Measurements from ENCODE around the gene VPREB3. TPM values are rescaled to one million over a fixed set of nuclear protein-coding genes. Genes with fewer than 3 reads are reported as not detected.

The VPREB3 gene
- total RNA-seq, 1 experiment from 2014 or later = 2.4 TPM

DNA sequence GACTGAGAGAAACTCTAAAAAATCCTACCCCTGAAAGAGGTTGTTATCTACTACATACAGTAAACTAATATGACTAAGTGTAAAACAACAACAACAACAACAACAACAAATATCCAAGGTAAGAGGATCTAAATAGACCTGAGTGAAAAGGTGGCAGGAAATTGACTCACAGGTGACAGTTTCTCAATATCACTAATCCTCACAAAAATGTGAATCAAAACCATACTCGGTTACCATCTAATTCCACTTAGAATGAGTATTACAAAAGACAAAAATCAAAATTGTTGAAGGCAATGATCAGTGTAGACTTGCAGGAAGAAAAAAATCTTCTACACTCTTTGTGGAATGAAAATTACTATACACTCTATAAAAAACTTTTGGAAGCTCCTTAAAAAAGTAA is 46.0 kb downstream of the VPREB3 start:
- Histone ChIP-seq H2AFZ (ENCODE audit: low read depth, low read length, poor library complexity, severe bottlenecking) (no peak overlapping the region), H3K27me3 (ENCODE audit: insufficient read depth, low read length) (no peaks in the 10 kb centered on the region), H3K4me2 (ENCODE audit: low read length) (no peak overlapping the region), H3K27ac (ENCODE audit: low read depth, low read length) (no peak overlapping the region), H3K4me1 (ENCODE audit: control insufficient read depth in 1 of 2, insufficient read depth in 2 of 2, low read length in 2 of 2) (no peaks in the 10 kb centered on the region), H3K9me2 (ENCODE audit: insufficient read depth) (no peaks in the 10 kb centered on the region), H4K20me1 (ENCODE audit: insufficient read depth) (0 out of 2 replicates have a peak, but pooled peaks cover 3% of the 10 kb centered on the region), H3K9me3 (ENCODE audit: control insufficient read depth in 1 of 2, insufficient read depth in 1 of 2, low read depth in 1 of 2, low read length in 2 of 2) (no peaks in the 10 kb centered on the region), H3K4me3 (replicated peaks in 1 of 2; ENCODE audit: low read depth in 1 of 2, low read length in 2 of 2) (no peak overlapping the region), H3K36me3 (ENCODE audit: control insufficient read depth in 1 of 2, insufficient read depth in 2 of 2, low read length in 2 of 2) (peaks cover 66 to 72% of the 10 kb centered on the region in 2 experiments; a peak in 3 of 4 replicates), H3K9ac (ENCODE audit: low read length) (no peak overlapping the region), H3K79me2 (ENCODE audit: insufficient read depth, low read length) (peaks cover 25% of the 10 kb centered on the region)
- POLR2A ChIA-PET = interaction anchor here (0.6 kb wide), 1 partner anchor 1229 kb away, joined by 4 read pairs; no protein-coding TSS in a partner anchor
- intact Hi-C loops (cut with micrococcal nuclease) = no loop called here
- RAD21 ChIA-PET (ENCODE audit: low non-redundant PET in 1 of 2, low total read pairs in 2 of 2, uncharacterized antibody in 2 of 2, unreplicated experiment in 2 of 2) = no interaction called here
- TF ChIP-seq ZNF274 (IDR thresholded peaks at IDR 0.05; ENCODE audit: low read depth, low read length) = no peak
- TF ChIP-seq, protein P1, sequence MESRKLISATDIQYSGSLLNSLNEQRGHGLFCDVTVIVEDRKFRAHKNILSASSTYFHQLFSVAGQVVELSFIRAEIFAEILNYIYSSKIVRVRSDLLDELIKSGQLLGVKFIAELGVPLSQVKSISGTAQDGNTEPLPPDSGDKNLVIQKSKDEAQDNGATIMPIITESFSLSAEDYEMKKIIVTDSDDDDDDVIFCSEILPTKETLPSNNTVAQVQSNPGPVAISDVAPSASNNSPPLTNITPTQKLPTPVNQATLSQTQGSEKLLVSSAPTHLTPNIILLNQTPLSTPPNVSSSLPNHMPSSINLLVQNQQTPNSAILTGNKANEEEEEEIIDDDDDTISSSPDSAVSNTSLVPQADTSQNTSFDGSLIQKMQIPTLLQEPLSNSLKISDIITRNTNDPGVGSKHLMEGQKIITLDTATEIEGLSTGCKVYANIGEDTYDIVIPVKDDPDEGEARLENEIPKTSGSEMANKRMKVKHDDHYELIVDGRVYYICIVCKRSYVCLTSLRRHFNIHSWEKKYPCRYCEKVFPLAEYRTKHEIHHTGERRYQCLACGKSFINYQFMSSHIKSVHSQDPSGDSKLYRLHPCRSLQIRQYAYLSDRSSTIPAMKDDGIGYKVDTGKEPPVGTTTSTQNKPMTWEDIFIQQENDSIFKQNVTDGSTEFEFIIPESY (IDR thresholded peaks at IDR 0.05; ENCODE audit: extremely low read depth, insufficient replicate concordance, low read length) = no peak
- TF ChIP-seq TCF7L2 (IDR thresholded peaks at IDR 0.05; ENCODE audit: borderline replicate concordance, extremely low read depth, insufficient read depth, insufficient read length) = no peak
- BruUV-seq (replicated peaks) = no TSS peak
- ATAC-seq (no peak), DNase-seq (ENCODE audit: low read depth, low spot score) (no peak)
- CTCF ChIA-PET = no interaction called here

DNA sequence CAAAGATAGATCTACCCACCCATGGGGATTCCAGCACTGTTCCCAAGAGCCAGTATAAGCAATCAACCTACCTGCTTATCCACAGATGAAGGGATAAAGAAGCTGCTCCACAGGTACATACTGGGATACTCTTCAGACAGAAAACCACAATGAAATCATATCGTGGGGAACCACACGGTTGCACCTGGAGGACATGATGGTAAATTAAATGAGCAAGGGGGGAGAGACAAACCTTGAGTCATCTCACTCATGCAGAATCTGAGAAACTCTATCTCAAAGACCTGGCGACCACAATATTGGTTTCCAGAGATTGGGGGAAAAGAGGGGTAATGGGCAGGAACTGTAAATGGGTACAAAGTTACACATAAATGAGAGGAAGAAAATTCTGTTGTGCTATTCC is 48.9 kb downstream of the VPREB3 start:
- Histone ChIP-seq H3K4me2 (ENCODE audit: low read length) (no peak overlapping the region), H3K36me3 (ENCODE audit: control insufficient read depth in 1 of 2, insufficient read depth in 2 of 2, low read length in 2 of 2) (peaks cover 48 to 56% of the 10 kb centered on the region in 2 experiments; a peak in 3 of 4 replicates), H3K79me2 (ENCODE audit: insufficient read depth, low read length) (peaks cover 50% of the 10 kb centered on the region), H3K9me2 (ENCODE audit: insufficient read depth) (no peaks in the 10 kb centered on the region), H3K27me3 (ENCODE audit: insufficient read depth, low read length) (no peaks in the 10 kb centered on the region), H3K4me1 (ENCODE audit: control insufficient read depth in 1 of 2, insufficient read depth in 2 of 2, low read length in 2 of 2) (no peaks in the 10 kb centered on the region), H4K20me1 (ENCODE audit: insufficient read depth) (0 out of 2 replicates have a peak, but pooled peaks cover 3% of the 10 kb centered on the region), H3K4me3 (replicated peaks in 1 of 2; ENCODE audit: low read depth in 1 of 2, low read length in 2 of 2) (no peak overlapping the region), H3K9ac (ENCODE audit: low read length) (no peak overlapping the region), H3K27ac (ENCODE audit: low read depth, low read length) (no peak overlapping the region), H3K9me3 (ENCODE audit: control insufficient read depth in 1 of 2, insufficient read depth in 1 of 2, low read depth in 1 of 2, low read length in 2 of 2) (no peaks in the 10 kb centered on the region), H2AFZ (ENCODE audit: low read depth, low read length, poor library complexity, severe bottlenecking) (no peak overlapping the region)
- DNase-seq (ENCODE audit: low read depth, low spot score) (no peak), ATAC-seq (no peak)
- no TSS peak for BruUV-seq (replicated peaks)
- POLR2A ChIA-PET = no interaction called here
- TF ChIP-seq, protein P1 (IDR thresholded peaks at IDR 0.05; ENCODE audit: extremely low read depth, insufficient replicate concordance, low read length) = no peak
- no peak for TF ChIP-seq TCF7L2 (IDR thresholded peaks at IDR 0.05; ENCODE audit: borderline replicate concordance, extremely low read depth, insufficient read depth, insufficient read length)
- TF ChIP-seq ELF1 (IDR thresholded peaks at IDR 0.05; ENCODE audit: borderline replicate concordance, low read depth) = no peak
- no peak for TF ChIP-seq JUND (IDR thresholded peaks at IDR 0.05)
- no peak for TF ChIP-seq POLR2A (IDR thresholded peaks at IDR 0.05; ENCODE audit: borderline replicate concordance, extremely low read depth, insufficient read depth, insufficient read length)
- no peak for TF ChIP-seq RAD21 (IDR thresholded peaks at IDR 0.05; ENCODE audit: low read depth)
- CTCF ChIA-PET = no interaction called here
- intact Hi-C loops (cut with micrococcal nuclease) = no loop called here
- RAD21 ChIA-PET (ENCODE audit: low non-redundant PET in 1 of 2, low total read pairs in 2 of 2, uncharacterized antibody in 2 of 2, unreplicated experiment in 2 of 2) = no interaction called here

Data from HCT116 (cell line).